Activated naive CD4-positive, alpha-beta T cell treated with anti-CD3 and anti-CD28 coated beads for 36 hours (primary cell): Measurements from ENCODE around the gene GMEB2. TPM values are rescaled to one million over a fixed set of nuclear protein-coding genes. Genes with fewer than 3 reads are reported as not detected.

Source experiments
- total RNA-seq, 2 experiments: library from RNA; stranded (reverse); gene quantifications; one replicate each; pipeline ENCODE4 v1.2.3, GENCODE V29; 2021

The GMEB2 gene
- total RNA-seq, 2 experiments from 2014 or later, result 16.7 to 18.0 TPM

Other genes with a start within 250 kb of the GMEB2 start
- gene KCNQ2, start 154.4 kb downstream of the GMEB2 start, total RNA-seq, result not detected
- gene EEF1A2, start 128.0 kb downstream of the GMEB2 start, total RNA-seq, result under 1 TPM in 1 of 2 experiments, not detected in 1; 0.12 TPM
- gene PPDPF, start 106.3 kb downstream of the GMEB2 start, total RNA-seq, result 100 to 1,000 TPM; 189 to 194 TPM
- under 1 TPM; 0.35 to 0.38 TPM for gene PTK6, start 89.7 kb downstream of the GMEB2 start, total RNA-seq
- not detected for gene SRMS, start 79.4 kb downstream of the GMEB2 start, total RNA-seq
- gene FNDC11, start 72.9 kb downstream of the GMEB2 start, total RNA-seq, result under 1 TPM in 1 of 2 experiments, not detected in 1; 0.10 TPM
- 10 to 100 TPM; 20.0 to 20.4 TPM for gene HELZ2, start 52.9 kb downstream of the GMEB2 start, total RNA-seq
- gene STMN3, start 26.3 kb upstream of the GMEB2 start, total RNA-seq, result 1 to 10 TPM; 6.7 to 7.3 TPM
- 10 to 100 TPM; 33.6 to 34.8 TPM for gene RTEL1, start 31.2 kb upstream of the GMEB2 start, total RNA-seq
- not detected for gene TNFRSF6B, start 69.6 kb upstream of the GMEB2 start, total RNA-seq
- gene ARFRP1, start 80.9 kb upstream of the GMEB2 start, total RNA-seq, result 10 to 100 TPM; 45.6 to 49.2 TPM
- gene ZGPAT, start 80.9 kb upstream of the GMEB2 start, total RNA-seq, result 10 to 100 TPM; 15.3 to 18.0 TPM
- gene LIME1, start 109.6 kb upstream of the GMEB2 start, total RNA-seq, result 1 to 10 TPM; 3.1 to 4.1 TPM
- gene SLC2A4RG, start 112.7 kb upstream of the GMEB2 start, total RNA-seq, result 10 to 100 TPM; 22.4 to 24.8 TPM
- gene ZBTB46, start 204.2 kb upstream of the GMEB2 start, total RNA-seq, result under 1 TPM; 0.17 to 0.20 TPM
- not detected for gene ABHD16B, start 234.4 kb upstream of the GMEB2 start, total RNA-seq
- gene TPD52L2, start 238.2 kb upstream of the GMEB2 start, total RNA-seq, result 10 to 100 TPM; 38.2 to 38.9 TPM